ENCODE measurements around the gene SUMF1.
"Not testable (repeated sequence)": the region's sequence is repeated elsewhere in the genome, so short reads cannot be mapped to it uniquely, and the experiment has no call there.

SUMF1 gene

GRCh38 chr3:4461468-4462090 lies 5.5 kb downstream of the SUMF1 start:
- H4K91ac ChIP-seq (ENCODE audit: low read depth, low read length), result no peak overlapping the region
- H2BK120ac ChIP-seq (ENCODE audit: insufficient read depth, low read length, poor library complexity), result no peak overlapping the region
- peaks cover 0 to 3% of the 10 kb centered on the region in 2 experiments for H3K4me1 ChIP-seq (ENCODE audit: control insufficient read depth in 1 of 2, insufficient read depth in 2 of 2, low read length in 2 of 2)
- WGBS (ENCODE audit: extremely low coverage, insufficient coverage, insufficient read length), result no CpG with 5 or more reads among the region's 2 CpGs
- no peak overlapping the region for H3K9ac ChIP-seq (ENCODE audit: low read length)
- H3K27ac ChIP-seq (ENCODE audit: low read depth, low read length), result no peak overlapping the region
- H3K9me3 ChIP-seq (ENCODE audit: insufficient read depth, low read depth, low read length), result no peaks in the 10 kb centered on the region
- H4K8ac ChIP-seq (ENCODE audit: low read depth, low read length), result no peak overlapping the region
- H4K12ac ChIP-seq (ENCODE audit: low read depth, low read length), result no peak overlapping the region
- no peak overlapping the region for H2BK12ac ChIP-seq (ENCODE audit: low read length)
- no peak overlapping the region for H3K18ac ChIP-seq (ENCODE audit: low read length)
- H2BK5ac ChIP-seq (ENCODE audit: low read depth, low read length, poor library complexity), result no peak overlapping the region
- H3K4ac ChIP-seq (ENCODE audit: low read depth, low read length), result no peak overlapping the region
- H3K23ac ChIP-seq (ENCODE audit: low read length), result no peak overlapping the region
- no peak overlapping the region for H3K14ac ChIP-seq (ENCODE audit: low read length)
- no peaks in the 10 kb centered on the region for H3K79me1 ChIP-seq (ENCODE audit: low read length)
- no peaks in the 10 kb centered on the region for H3K36me3 ChIP-seq (ENCODE audit: control insufficient read depth in 1 of 2, insufficient read depth in 2 of 2, low read length in 2 of 2)
- no peaks in the 10 kb centered on the region for H3K79me2 ChIP-seq (ENCODE audit: control insufficient read depth, insufficient read depth, low read length, poor library complexity)
- H2AFZ ChIP-seq (ENCODE audit: insufficient read depth, low read length, poor library complexity), result no peak overlapping the region
- no peak for DNase-seq
- no peak overlapping the region for H3K4me3 ChIP-seq (ENCODE audit: low read depth, low read length)
- no peak overlapping the region for H2AK5ac ChIP-seq (ENCODE audit: low read length)
- no peaks in the 10 kb centered on the region for H3K27me3 ChIP-seq (ENCODE audit: insufficient read depth, low read length)
- no peak overlapping the region for H3K4me2 ChIP-seq (ENCODE audit: low read length)

- Histone ChIP-seq H2AFZ (ENCODE audit: insufficient read depth, low read length, poor library complexity) (no peak overlapping the region), H3K4me1 (ENCODE audit: control insufficient read depth in 1 of 2, insufficient read depth in 2 of 2, low read length in 2 of 2) (no peaks in the 10 kb centered on the region), H3K9ac (ENCODE audit: low read length) (no peak overlapping the region), H3K36me3 (ENCODE audit: control insufficient read depth in 1 of 2, insufficient read depth in 2 of 2, low read length in 2 of 2) (no peaks in the 10 kb centered on the region), H3K4ac (ENCODE audit: low read depth, low read length) (no peak overlapping the region), H2BK12ac (ENCODE audit: low read length) (no peak overlapping the region), H3K9me3 (ENCODE audit: insufficient read depth, low read depth, low read length) (no peaks in the 10 kb centered on the region), H4K8ac (ENCODE audit: low read depth, low read length) (no peak overlapping the region), H2BK5ac (ENCODE audit: low read depth, low read length, poor library complexity) (no peak overlapping the region), H3K4me2 (ENCODE audit: low read length) (no peak overlapping the region), H3K79me2 (ENCODE audit: control insufficient read depth, insufficient read depth, low read length, poor library complexity) (no peaks in the 10 kb centered on the region), H2BK120ac (ENCODE audit: insufficient read depth, low read length, poor library complexity) (no peak overlapping the region), H2AK5ac (ENCODE audit: low read length) (no peak overlapping the region), H3K18ac (ENCODE audit: low read length) (no peak overlapping the region), H3K14ac (ENCODE audit: low read length) (no peak overlapping the region), H4K12ac (ENCODE audit: low read depth, low read length) (no peak overlapping the region), H3K23ac (ENCODE audit: low read length) (no peak overlapping the region), H3K4me3 (ENCODE audit: low read depth, low read length) (no peak overlapping the region), H3K27me3 (ENCODE audit: insufficient read depth, low read length) (no peaks in the 10 kb centered on the region), H4K91ac (ENCODE audit: low read depth, low read length) (no peak overlapping the region), H3K27ac (ENCODE audit: low read depth, low read length) (no peak overlapping the region), H3K79me1 (ENCODE audit: low read length) (no peaks in the 10 kb centered on the region)
- DNase-seq, result no peak
- no CpG with 5 or more reads among the region's 4 CpGs for WGBS (ENCODE audit: extremely low coverage, insufficient coverage, insufficient read length)
Measured at GRCh38 chr3:4460334-4460733, 6.7 kb downstream of the SUMF1 start.

- no peaks in the 10 kb centered on the region for H3K79me1 ChIP-seq (ENCODE audit: low read length)
- no peak overlapping the region for H4K8ac ChIP-seq (ENCODE audit: low read depth, low read length)
- no peaks in the 10 kb centered on the region for H3K36me3 ChIP-seq (ENCODE audit: control insufficient read depth in 1 of 2, insufficient read depth in 2 of 2, low read length in 2 of 2)
- H2BK120ac ChIP-seq (ENCODE audit: insufficient read depth, low read length, poor library complexity), result no peak overlapping the region
- H3K18ac ChIP-seq (ENCODE audit: low read length), result no peak overlapping the region
- H2AK5ac ChIP-seq (ENCODE audit: low read length), result no peak overlapping the region
- H3K79me2 ChIP-seq (ENCODE audit: control insufficient read depth, insufficient read depth, low read length, poor library complexity), result no peaks in the 10 kb centered on the region
- no peak overlapping the region for H2BK5ac ChIP-seq (ENCODE audit: low read depth, low read length, poor library complexity)
- no peak overlapping the region for H3K23ac ChIP-seq (ENCODE audit: low read length)
- no peak overlapping the region for H2BK12ac ChIP-seq (ENCODE audit: low read length)
- no peak overlapping the region for H2AFZ ChIP-seq (ENCODE audit: insufficient read depth, low read length, poor library complexity)
- no peak overlapping the region for H3K9ac ChIP-seq (ENCODE audit: low read length)
- H3K27ac ChIP-seq (ENCODE audit: low read depth, low read length), result no peak overlapping the region
- no peaks in the 10 kb centered on the region for H3K4me1 ChIP-seq (ENCODE audit: control insufficient read depth in 1 of 2, insufficient read depth in 2 of 2, low read length in 2 of 2)
- no peak overlapping the region for H4K91ac ChIP-seq (ENCODE audit: low read depth, low read length)
- no peak for DNase-seq
- H3K9me3 ChIP-seq (ENCODE audit: insufficient read depth, low read depth, low read length), result no peaks in the 10 kb centered on the region
- WGBS (ENCODE audit: extremely low coverage, insufficient coverage, insufficient read length), result no CpG with 5 or more reads among the region's 3 CpGs
- no peak overlapping the region for H3K14ac ChIP-seq (ENCODE audit: low read length)
- H3K27me3 ChIP-seq (ENCODE audit: insufficient read depth, low read length), result no peaks in the 10 kb centered on the region
- no peak overlapping the region for H3K4ac ChIP-seq (ENCODE audit: low read depth, low read length)
- no peak overlapping the region for H3K4me3 ChIP-seq (ENCODE audit: low read depth, low read length)
- no peak overlapping the region for H3K4me2 ChIP-seq (ENCODE audit: low read length)
- no peak overlapping the region for H4K12ac ChIP-seq (ENCODE audit: low read depth, low read length)
Measured at GRCh38 chr3:4458961-4459360, 8.1 kb downstream of the SUMF1 start.

- not testable (repeated sequence) for H3K9me3 ChIP-seq (ENCODE audit: insufficient read depth, low read depth, low read length); H4K8ac ChIP-seq (ENCODE audit: low read depth, low read length); H3K9ac ChIP-seq (ENCODE audit: low read length); H4K12ac ChIP-seq (ENCODE audit: low read depth, low read length); H3K4me3 ChIP-seq (ENCODE audit: low read depth, low read length); DNase-seq; H3K4me1 ChIP-seq (ENCODE audit: control insufficient read depth in 1 of 2, insufficient read depth in 2 of 2, low read length in 2 of 2); H2AFZ ChIP-seq (ENCODE audit: insufficient read depth, low read length, poor library complexity); H3K14ac ChIP-seq (ENCODE audit: low read length); H3K4ac ChIP-seq (ENCODE audit: low read depth, low read length); H3K36me3 ChIP-seq (ENCODE audit: control insufficient read depth in 1 of 2, insufficient read depth in 2 of 2, low read length in 2 of 2); H2BK5ac ChIP-seq (ENCODE audit: low read depth, low read length, poor library complexity); H3K79me1 ChIP-seq (ENCODE audit: low read length); H3K27me3 ChIP-seq (ENCODE audit: insufficient read depth, low read length); H3K23ac ChIP-seq (ENCODE audit: low read length); H3K79me2 ChIP-seq (ENCODE audit: control insufficient read depth, insufficient read depth, low read length, poor library complexity); H3K18ac ChIP-seq (ENCODE audit: low read length); H2AK5ac ChIP-seq (ENCODE audit: low read length); H2BK12ac ChIP-seq (ENCODE audit: low read length); H2BK120ac ChIP-seq (ENCODE audit: insufficient read depth, low read length, poor library complexity); H3K27ac ChIP-seq (ENCODE audit: low read depth, low read length); H3K4me2 ChIP-seq (ENCODE audit: low read length); H4K91ac ChIP-seq (ENCODE audit: low read depth, low read length)
- no CpG with 5 or more reads among the region's 14 CpGs for WGBS (ENCODE audit: extremely low coverage, insufficient coverage, insufficient read length)
Measured at GRCh38 chr3:4456780-4457179, 10.3 kb downstream of the SUMF1 start.

Measured in trophoblast cell (in vitro differentiated cells and primary cell).